8988T (cell line): ENCODE data around the gene TBC1D20.
A peak's percentile ranks its signal among the peaks of the same experiment; 100 is the strongest.
"Not testable (repeated sequence)": the region's sequence is repeated elsewhere in the genome, so short reads cannot be mapped to it uniquely, and the experiment has no call there.

Experiments
- DNase-seq: peaks from one replicate; pipeline ENCODE4 v3.0.0; 2011

TBC1D20 gene, protein sequence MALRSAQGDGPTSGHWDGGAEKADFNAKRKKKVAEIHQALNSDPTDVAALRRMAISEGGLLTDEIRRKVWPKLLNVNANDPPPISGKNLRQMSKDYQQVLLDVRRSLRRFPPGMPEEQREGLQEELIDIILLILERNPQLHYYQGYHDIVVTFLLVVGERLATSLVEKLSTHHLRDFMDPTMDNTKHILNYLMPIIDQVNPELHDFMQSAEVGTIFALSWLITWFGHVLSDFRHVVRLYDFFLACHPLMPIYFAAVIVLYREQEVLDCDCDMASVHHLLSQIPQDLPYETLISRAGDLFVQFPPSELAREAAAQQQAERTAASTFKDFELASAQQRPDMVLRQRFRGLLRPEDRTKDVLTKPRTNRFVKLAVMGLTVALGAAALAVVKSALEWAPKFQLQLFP

DNA sequence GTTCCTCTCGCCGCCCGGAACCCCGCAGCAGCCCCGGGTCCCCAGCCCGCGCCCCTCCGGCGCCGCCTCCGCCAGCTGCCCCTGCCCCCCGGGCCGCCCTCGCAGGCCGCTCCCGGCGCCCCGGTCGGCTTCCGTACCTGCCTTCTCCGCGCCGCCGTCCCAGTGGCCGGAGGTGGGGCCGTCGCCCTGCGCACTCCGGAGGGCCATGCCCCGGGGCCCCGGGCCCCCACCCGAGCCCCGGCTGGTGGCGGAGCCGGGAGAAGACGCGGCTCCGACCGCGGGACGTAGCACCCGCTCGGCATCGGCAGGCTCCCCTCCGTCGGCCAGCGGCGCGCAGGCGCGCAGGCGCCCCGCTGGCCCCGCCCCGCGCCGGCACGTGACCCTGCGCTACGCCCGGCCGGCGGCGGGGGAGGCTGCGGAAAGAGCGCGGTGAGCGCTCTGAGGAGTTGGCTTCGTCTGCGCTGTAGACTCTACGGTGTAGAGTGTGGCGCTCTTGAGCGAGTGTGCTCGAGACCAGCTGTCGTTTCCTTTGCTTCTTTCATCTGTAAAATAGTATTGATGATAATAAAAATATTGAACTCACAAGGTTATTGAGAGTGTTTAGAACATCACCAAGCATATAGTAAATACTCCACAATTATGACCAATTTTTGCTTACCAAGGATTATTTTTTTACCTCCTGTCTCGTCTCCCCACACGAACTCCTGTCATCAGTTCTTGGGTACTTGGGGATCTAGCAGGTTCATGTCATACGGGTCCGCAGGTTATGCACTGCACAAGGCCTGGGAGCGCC is at the start of gene TBC1D20:
TSS of gene TBC1D20 (minus strand) at position 335 of the 793 bp plus-strand sequence. CDS start at position 207, 128 bp downstream.
- peak; percentile 90 for DNase-seq

GRCh38 chr20:510328-511057 is 48.2 kb upstream of the TBC1D20 start:
- DNase-seq, result not testable (repeated sequence)

DNA sequence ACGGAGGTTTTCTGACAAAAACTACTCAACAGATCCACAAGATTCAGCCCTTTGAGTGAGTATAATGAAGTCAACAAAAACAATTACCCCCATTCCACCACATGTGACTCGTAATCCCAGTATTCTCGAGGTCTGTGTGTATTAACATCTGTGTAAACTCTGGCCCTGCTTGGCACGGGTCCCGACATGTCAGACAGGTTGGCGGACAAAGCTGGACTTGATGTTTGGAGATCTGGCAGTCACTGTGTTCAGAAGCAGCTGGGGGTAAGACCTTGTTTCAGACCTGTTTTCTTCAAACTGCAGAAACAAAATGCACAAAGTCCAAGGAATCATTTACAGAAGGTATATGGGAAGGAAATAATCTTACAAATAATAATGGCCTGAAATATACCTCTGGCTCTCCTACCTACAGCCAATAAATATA is 46.0 kb upstream of the TBC1D20 start:
- not testable (repeated sequence) for DNase-seq

- DNase-seq, result no peak
Measured at GRCh38 chr20:507761-508332, 45.5 kb upstream of the TBC1D20 start.

DNA sequence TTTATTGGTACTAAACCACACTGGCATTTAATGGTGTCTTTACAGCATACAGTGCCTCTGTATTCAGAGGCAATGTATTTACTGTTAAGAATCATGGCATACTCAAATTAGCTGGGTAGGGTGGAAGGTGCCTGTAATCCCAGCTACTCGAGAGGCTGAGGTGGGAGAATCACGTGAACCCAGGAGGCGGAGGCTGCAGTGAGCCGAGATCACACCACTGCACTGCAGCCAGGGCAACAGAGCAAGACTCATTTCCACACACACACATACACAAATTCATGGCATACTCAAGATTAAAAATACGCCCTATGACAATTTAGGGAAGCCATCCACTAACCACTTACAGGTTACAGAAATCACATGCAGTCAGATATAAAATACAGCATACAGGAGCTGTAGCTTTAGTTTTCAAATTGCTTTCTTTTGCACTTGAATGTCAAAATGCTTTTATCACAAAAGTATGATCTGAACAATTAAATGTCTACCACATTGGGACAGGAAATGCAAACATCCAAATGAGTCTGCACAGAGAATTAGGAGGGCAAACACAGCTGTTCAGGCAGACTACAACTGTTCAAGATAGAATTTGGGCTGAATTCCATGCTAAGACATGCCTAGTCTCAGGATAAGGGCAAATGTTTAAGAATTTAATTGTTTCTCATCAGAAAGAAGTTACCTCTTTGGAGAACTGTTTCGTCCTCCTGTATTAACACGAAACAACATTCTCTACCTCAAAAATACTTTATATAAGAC is 44.8 kb upstream of the TBC1D20 start:
- DNase-seq, result no peak

DNA sequence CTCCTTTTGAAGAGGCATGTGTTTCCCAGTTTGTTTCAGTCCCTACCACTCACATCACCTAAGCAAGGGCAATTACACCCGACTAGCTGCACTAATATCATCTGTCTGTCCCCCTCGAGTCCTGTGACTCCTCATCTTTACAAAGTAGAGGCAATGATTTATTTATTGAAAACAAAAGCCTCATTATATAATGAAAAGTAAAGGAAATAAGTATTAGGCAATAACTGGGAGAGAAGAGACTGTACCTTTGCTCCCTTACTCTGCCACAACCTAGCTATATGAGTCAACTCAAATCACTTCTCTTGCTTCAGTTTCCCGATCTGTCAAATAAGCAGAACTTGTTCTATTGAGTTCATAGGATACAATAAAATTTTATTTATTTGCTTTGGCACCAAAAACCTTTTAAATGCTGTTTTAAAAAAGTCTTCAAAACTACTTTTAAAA is 42.3 kb upstream of the TBC1D20 start:
- DNase-seq, result no peak

- no peak for DNase-seq
Measured at GRCh38 chr20:503048-503737, 40.9 kb upstream of the TBC1D20 start.

DNA sequence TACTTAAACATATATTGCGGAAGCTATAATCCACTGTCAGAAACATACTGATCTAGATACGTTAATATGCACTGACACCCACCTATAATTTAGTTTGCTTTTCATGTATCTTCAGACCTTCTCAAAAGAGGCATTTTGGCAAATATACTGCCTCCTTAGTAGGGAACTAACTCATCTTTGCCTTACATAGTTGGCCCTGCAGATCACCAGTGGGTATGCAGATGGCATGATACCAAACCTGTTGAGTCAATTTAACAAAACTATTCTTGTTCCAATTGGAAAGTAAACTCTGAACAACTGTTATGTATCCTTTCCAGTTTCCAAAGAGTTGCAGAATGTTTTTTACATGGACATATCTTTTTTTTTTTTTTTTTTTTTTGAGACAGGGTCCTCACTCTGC is 35.6 kb upstream of the TBC1D20 start:
- DNase-seq, result no peak

- no peak for DNase-seq
Measured at GRCh38 chr20:496126-496696, 33.9 kb upstream of the TBC1D20 start.

- DNase-seq, result no peak
Measured at GRCh38 chr20:492159-492558, 29.8 kb upstream of the TBC1D20 start.

DNA sequence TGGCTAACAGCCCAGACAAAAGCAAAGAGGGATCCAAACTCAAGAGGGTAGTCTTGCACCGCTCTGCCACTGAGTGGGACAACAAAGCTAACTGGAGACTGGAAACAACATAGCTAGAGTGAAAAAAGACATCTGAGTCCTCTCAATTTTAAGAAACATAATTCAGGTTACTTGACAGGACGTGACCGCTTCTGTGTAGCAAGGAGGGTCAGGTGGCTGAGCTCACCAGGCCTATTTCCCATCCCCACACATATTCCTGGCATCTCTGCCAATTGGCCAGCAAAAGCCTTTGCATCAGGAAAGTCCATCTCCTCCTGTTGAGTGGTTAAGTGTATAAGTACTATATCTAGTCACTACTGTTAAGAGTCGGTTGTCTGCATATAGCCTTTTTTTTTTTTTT is 25.3 kb upstream of the TBC1D20 start:
- DNase-seq, result no peak

- DNase-seq, result no peak
Measured at GRCh38 chr20:483815-484644, 21.7 kb upstream of the TBC1D20 start.

DNA sequence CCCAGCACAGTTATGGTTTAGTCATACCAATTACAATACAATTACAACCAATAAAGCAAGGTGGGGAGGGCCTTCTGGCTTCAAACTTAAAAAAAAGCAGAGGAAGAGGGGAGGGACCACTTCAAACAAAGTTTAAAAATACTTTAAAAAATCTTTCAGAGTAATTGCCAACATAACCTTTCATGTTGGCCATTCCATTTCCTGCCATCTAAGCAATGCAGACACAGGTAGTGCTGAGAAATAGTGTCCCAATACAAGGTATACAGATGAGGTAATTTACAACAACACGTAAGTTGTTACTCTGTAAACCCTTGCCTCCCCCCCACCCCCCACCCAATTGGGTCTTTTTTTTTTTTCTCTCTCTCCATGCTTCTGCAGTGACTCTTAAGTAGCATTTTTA is 18.8 kb upstream of the TBC1D20 start:
- no peak for DNase-seq

DNA sequence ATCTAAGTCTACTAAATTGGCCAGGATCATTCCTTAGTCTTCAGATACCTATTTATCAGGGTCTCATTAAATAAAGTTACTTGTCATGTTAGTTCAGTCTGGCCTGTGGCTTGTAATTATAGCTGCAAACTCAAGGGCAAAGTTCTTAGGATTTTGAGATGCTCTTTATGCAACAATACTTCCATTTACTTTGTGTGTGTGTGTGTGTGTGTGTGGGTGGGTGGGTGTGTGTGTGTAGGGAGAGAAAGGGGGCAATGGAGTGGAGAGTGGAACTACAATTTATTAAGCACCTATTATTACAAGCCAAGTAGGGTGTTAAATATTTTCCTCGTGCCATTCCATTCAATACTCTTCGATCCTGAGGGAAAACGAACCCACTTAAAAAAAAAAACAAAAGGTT is 17.7 kb upstream of the TBC1D20 start:
- DNase-seq, result no peak

- no peak for DNase-seq
Measured at GRCh38 chr20:479487-479886, 17.2 kb upstream of the TBC1D20 start.

- DNase-seq, result peak; percentile 37
Measured at GRCh38 chr20:478949-479429, 16.7 kb upstream of the TBC1D20 start.

DNA sequence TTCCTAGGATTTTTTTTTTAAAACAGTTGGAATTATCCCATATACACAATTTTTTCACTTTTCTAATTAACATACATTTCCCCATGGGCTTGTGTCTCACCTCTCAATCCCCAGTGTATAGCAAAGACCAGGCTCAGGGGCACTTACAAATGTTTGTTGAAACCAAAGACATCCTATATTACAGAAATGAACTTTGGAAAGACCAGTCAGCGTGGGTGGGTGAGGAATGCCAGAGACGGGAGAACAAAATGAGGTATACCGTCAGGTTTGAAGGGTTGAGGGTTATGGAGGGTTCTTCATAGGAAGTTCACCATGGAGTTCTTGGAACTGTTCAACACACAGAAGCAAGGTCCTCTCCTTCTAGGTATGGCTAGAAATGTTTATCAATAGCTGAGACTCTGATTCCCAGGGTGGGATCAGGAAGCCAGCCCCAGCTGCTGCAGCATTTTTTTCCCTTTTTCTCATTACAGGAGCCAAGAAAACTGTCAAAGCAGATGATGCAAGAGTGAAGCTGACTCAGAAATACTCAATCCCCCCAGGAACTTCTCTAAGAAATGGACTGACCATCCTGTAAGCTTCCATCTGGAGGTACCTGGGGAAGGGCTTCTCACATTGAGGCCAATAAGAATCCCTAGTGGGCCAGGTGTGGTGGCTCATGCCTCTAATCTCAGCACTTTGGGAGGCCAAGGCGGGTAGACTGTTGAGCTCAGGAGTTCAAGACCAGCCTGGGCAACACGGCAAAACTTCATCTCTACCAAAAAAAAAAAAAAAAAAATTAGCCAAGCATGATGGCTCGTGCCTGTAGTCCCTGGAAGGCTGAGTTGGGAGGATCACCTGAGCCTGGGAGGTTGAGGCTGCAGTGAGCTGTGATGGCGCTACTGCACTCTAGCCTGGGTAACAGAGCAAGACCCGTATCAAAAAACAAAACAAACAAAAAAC is 15.9 kb upstream of the TBC1D20 start:
- no peak for DNase-seq

DNA sequence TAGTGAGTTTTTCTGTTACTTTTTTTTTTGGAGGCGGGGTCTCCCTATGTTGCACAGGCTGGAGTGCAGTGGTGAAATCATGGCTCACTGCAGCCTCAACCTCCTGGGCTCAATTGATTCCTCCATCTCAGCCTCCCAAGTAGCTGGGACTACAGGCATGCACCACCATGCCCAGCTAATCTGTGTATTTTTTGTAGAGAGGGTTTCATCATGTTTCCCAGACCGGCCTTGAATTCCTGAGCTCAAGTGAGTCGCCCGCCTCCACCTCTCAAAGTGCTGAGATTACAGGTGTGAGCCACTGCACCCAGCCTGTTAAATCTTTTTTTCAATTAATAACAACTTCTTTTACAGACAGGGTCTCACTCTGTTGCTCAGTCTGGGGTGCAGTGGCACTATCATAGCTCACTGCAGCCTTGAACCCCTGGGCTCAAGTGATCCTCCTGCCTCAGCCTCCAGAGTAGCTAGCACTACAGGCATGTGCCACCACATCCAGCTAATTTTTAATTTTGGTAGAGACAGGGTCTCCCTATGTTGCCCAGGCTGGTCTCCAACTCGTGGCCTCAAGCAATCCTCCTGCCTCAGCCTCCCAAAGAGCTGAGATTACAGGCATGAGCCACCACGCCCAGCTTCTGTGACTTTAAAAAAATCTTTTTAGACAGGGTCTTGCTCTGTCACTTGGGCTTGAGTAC is 14.4 kb upstream of the TBC1D20 start:
- not testable (repeated sequence) for DNase-seq
